Osteoblast (primary cell): ENCODE results near the gene MYO5C. TPM values are rescaled to one million over a fixed set of nuclear protein-coding genes. Genes with fewer than 3 reads are reported as not detected.

Experiments used
- DNase-seq: peaks from one replicate; pipeline ENCODE4 v3.0.0; 2011; ENCODE audit warnings: low spot score, mixed read lengths; ENCODE audit not compliant: insufficient read length; ENCODE audit errors: missing footprints
- H2AFZ ChIP-seq: 2 replicates; pipeline ENCODE4 v1.6.0; 2011; ENCODE audit warnings: mild to moderate bottlenecking, low read length
- H3K27ac ChIP-seq: 2 replicates; pipeline ENCODE4 v1.5.1; 2011; ENCODE audit warnings: mild to moderate bottlenecking, low read depth, low read length, moderate library complexity
- H3K27me3 ChIP-seq: 2 replicates; pipeline ENCODE4 v1.6.0; 2012; ENCODE audit warnings: mild to moderate bottlenecking, control low read depth, inconsistent platforms, low read length, moderate library complexity; ENCODE audit not compliant: insufficient read depth
- H3K36me3 ChIP-seq: 2 replicates; pipeline ENCODE4 v1.5.1; 2011; ENCODE audit warnings: mild to moderate bottlenecking, low read length, control low read depth, moderate library complexity; ENCODE audit not compliant: insufficient read depth
- H3K4me1 ChIP-seq: 2 replicates; pipeline ENCODE4 v1.5.1; 2011; ENCODE audit warnings: mild to moderate bottlenecking, low read length, control low read depth, moderate library complexity; ENCODE audit not compliant: insufficient read depth
- H3K4me2 ChIP-seq: 2 replicates; pipeline ENCODE4 v1.6.0; 2011; ENCODE audit warnings: mild to moderate bottlenecking, low read length; ENCODE audit not compliant: insufficient read depth
- H3K4me3 ChIP-seq: fragments of 200-600 bp; sonication (generic); 3 replicates; pipeline ENCODE4 v1.5.1; 2012; ENCODE audit warnings: mild to moderate bottlenecking, low read length, inconsistent platforms; ENCODE audit not compliant: insufficient read depth
- H3K79me2 ChIP-seq: 2 replicates; pipeline ENCODE4 v1.6.0; 2012; ENCODE audit warnings: mild to moderate bottlenecking, low read length, control low read depth, inconsistent platforms; ENCODE audit not compliant: insufficient read depth
- H3K9me3 ChIP-seq: 2 replicates; pipeline ENCODE4 v1.5.1; 2011; ENCODE audit warnings: low read depth, low read length, control low read depth
- H4K20me1 ChIP-seq: 2 replicates; pipeline ENCODE4 v1.6.0; 2012; ENCODE audit warnings: mild to moderate bottlenecking, low read length, control low read depth; ENCODE audit not compliant: insufficient read depth
- CTCF ChIP-seq: IDR thresholded peaks from 2 replicates; pipeline ENCODE4 v1.5.1; 2011; ENCODE audit warnings: mild to moderate bottlenecking, low read depth, low read length, moderate library complexity; ENCODE audit errors: extremely low read depth
- total RNA-seq: library from RNA; depleted of rRNA; stranded (reverse); fragments of >200 nt; gene quantifications from 2 replicates; pipeline ENCODE4 v1.2.3, GENCODE V29; 2012

MYO5C gene
- total RNA-seq, 1 donor: under 0.01 TPM

DNA sequence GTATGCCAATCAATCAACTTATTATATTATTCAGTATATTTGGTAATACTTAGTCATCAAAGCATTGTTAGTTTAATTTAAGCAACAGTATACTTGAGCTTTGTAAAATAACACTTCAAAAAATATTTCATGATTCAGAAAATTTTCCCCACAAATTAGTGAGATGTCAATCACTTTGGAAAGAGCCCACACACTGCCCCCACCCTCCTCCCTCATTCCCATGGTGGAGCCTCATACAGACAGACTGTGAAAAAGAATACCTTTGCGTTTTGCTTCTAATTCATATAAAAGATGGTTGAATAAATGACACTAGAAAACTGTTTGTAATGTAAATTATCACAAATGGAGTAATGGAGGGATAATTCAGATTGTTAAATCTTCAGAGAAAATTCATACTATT is 43.3 kb upstream of the MYO5C start:
- peaks cover 3% of the 10 kb centered on the region for H3K36me3 ChIP-seq
- no peak for DNase-seq

DNA sequence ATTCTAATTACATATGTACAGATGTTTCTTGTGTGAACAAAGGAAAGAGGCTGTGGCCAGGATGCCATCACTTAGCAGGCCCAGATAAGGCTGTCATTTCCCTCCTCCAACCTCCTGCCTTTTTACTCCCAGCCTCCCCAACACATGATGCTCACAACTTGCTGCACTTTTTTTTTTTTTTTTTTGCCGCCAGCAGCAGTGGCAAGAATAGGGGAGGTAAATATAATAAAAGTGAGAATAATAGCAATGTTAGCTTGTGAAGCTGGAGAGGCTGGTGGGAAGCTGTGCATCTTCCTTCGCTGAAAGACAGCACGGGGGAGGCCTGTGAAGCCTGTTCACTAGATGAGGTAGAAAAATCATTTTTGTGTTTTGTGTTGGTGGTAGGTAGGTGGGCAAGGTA is 42.5 kb upstream of the MYO5C start:
- TF ChIP-seq CTCF: no peak
- no peaks in the 10 kb centered on the region for H3K9me3 ChIP-seq
- no peak overlapping the region for H3K27ac ChIP-seq
- no peak for DNase-seq
- H3K4me2 ChIP-seq: no peak overlapping the region
- H3K4me1 ChIP-seq: peaks cover 19% of the 10 kb centered on the region
- peaks cover 3% of the 10 kb centered on the region for H3K36me3 ChIP-seq
- no peak overlapping the region for H3K4me3 ChIP-seq
- no peaks in the 10 kb centered on the region for H3K27me3 ChIP-seq
- no peak overlapping the region for H2AFZ ChIP-seq
- no peaks in the 10 kb centered on the region for H3K79me2 ChIP-seq
- no peaks in the 10 kb centered on the region for H4K20me1 ChIP-seq

More for the DNA sequence above, 43.3 kb upstream of the MYO5C start:
- Histone ChIP-seq H3K27ac (no peak overlapping the region), H3K79me2 (no peaks in the 10 kb centered on the region), H2AFZ (no peak overlapping the region), H4K20me1 (no peaks in the 10 kb centered on the region), H3K4me1 (peaks cover 19% of the 10 kb centered on the region), H3K4me2 (no peak overlapping the region), H3K4me3 (no peak overlapping the region), H3K27me3 (no peaks in the 10 kb centered on the region), H3K9me3 (no peaks in the 10 kb centered on the region)
- no peak for TF ChIP-seq CTCF

DNA sequence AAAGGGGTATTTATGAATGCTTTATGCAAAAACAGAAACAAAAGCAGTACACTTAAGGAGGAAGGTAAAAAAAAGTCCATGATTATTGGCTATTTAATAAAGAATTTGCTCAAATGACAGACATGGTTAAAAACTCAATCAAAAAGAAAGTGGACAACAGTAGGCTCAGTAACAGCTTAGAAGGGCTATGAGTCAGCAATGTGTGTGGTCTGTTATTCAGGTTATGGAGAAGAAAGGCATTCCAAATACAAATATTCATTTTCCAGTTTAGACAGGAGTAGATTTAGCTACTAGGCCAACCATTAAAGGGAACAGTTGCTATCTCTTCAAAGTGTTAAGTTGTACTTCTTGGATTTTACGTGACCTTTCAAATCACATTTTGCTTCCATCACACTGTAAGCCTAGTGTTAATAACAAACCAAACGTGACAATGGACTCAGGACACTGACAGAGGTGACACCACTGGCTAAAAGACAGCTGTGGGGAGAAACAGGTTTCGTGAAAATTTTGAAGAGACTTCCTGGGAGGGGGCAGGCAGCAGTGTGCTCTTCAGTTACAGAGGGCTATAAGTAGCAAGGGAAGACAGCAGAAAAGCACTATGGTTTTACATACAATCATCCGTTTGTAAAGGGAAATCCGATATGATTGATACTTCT is 41.7 kb upstream of the MYO5C start:
- H3K9me3 ChIP-seq: no peaks in the 10 kb centered on the region
- H3K4me3 ChIP-seq: no peak overlapping the region
- H4K20me1 ChIP-seq: no peaks in the 10 kb centered on the region
- peak overlapping the region; percentile 31 for H3K27ac ChIP-seq
- H3K36me3 ChIP-seq: peaks cover 3% of the 10 kb centered on the region
- peak; percentile 66 for DNase-seq
- H2AFZ ChIP-seq: no peak overlapping the region
- TF ChIP-seq CTCF: no peak
- H3K27me3 ChIP-seq: no peaks in the 10 kb centered on the region
- peaks cover 19% of the 10 kb centered on the region for H3K4me1 ChIP-seq
- peak overlapping the region; percentile 8 for H3K4me2 ChIP-seq
- no peaks in the 10 kb centered on the region for H3K79me2 ChIP-seq

GRCh38 chr15:52336529-52336928 is 40.9 kb upstream of the MYO5C start:
- Histone ChIP-seq H3K36me3 (peaks cover 3% of the 10 kb centered on the region), H3K27me3 (no peaks in the 10 kb centered on the region), H3K9me3 (no peaks in the 10 kb centered on the region), H3K4me3 (no peak overlapping the region), H3K27ac (no peak overlapping the region), H2AFZ (no peak overlapping the region), H3K4me1 (peaks cover 21% of the 10 kb centered on the region), H3K4me2 (no peak overlapping the region), H4K20me1 (no peaks in the 10 kb centered on the region), H3K79me2 (no peaks in the 10 kb centered on the region)
- TF ChIP-seq CTCF: no peak
- no peak for DNase-seq
